HuH-7 (cell line): ENCODE results near the gene AQR.
"Not testable (repeated sequence)": the region's sequence is repeated elsewhere in the genome, so short reads cannot be mapped to it uniquely, and the experiment has no call there.

Experiments used
- DNase-seq: peaks from one replicate; pipeline ENCODE4 v3.0.0; 2011; ENCODE audit warnings: low spot score

The AQR gene

DNA sequence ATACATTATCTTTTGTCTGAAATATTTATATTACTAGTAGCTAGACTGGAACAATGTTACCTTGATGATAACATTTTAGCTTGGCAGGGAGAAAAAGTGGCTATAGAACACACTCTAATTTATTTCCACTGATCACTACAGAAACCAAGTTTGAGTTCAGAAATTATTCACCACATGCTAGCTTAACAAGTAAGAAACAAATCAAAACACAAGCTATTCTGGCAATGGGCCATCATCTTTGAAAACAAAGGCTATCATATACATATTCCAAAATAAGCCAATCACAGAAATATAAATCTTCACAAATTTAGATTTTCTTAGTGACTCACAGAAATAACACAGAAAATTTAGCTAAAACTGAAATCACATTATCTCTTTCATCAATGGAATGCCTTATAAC is 17.1 kb downstream of the AQR start:
- DNase-seq = no peak

DNA sequence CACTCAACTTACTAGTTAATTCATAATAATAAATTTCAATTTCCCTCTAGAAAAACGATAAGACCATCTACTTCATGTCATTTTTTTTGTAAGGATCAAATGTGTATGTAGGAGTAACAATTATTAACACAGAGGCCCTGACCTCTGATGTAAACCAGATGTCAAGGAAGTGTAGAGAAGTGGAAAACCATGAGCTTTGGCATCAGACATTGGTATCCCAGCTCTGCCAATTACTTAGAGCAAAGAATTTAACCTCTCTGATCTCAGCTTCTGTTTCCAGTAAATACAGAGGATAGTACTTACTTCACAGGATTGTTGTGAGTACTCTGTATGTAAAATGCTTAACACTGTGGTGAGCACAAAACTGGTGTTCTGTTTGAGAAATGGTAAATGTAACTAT is 17.5 kb downstream of the AQR start:
- DNase-seq = no peak

DNA sequence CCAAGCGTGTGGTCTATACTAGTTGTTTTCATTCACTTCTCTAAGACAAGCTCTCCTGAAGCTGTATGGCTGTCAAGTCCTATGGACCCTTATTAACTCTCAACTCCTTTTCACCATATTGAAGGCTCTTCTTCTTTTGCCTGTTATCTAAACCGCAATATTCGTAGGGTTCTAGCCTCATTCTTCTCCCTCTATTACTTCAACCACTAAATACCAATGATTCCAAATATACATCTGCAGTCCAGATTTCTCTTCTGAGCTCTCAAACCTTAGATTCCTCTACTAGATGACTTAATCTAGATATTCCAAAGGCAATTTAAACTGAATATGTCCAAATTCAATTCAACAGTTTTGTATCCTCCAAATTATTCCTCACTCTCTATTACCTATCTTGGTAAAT is 24.6 kb downstream of the AQR start:
- no peak for DNase-seq

DNA sequence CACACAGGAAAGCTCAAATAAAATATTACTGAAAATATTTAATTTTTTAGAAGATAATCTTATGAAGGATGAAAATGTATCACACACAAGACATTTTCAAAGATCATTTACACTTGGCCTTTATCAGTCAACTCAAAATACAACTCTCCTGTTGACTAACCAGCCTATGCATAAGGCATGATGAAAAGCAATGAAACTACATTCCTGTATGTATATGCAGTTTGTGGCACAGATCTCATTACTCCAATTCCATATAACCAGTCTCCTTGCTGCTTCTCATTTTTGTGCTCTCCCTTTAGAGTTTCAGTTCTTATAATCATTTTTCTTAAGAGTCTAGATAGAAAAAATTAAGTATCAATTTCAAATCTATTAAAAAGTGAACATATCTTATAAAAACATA is 25.8 kb downstream of the AQR start:
- DNase-seq = no peak

DNA sequence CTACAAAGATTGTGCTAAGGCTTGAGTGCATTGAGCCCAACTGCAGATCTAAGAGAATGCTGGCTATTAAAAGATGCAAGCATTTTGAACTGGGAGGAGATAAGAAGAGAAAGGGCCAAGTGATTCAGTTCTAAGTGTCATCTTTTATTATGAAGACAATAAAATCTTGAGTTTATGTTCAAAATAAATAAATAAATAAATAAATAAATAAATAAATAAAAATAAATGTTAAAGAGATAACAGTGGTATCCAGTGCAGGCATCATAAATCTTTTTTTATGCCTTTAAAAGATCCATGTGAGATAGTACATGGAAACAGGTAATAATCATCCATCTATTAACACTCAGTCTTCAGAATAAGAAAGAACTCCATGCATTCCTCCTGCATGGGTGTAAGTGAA is 26.3 kb downstream of the AQR start:
- DNase-seq = not testable (repeated sequence)

DNA sequence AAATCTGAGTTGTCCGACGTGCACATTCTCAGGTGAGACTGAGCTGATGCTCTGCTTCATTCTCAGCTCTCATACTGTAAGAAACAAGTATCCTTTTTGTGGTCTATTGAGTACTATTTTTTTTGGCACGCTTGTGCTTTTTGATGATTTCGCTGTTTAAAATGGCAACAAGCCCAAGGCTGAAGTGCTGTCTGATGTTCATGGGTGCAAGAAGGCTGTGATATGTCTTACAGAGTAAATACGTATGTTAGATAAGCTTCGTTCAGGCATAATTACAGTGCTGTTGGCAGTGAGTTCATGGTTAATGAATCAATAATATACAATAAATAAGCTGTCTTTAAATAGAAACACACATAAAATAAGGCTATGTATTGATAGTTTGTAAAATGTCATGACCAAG is 27.2 kb downstream of the AQR start:
- DNase-seq = no peak

DNA sequence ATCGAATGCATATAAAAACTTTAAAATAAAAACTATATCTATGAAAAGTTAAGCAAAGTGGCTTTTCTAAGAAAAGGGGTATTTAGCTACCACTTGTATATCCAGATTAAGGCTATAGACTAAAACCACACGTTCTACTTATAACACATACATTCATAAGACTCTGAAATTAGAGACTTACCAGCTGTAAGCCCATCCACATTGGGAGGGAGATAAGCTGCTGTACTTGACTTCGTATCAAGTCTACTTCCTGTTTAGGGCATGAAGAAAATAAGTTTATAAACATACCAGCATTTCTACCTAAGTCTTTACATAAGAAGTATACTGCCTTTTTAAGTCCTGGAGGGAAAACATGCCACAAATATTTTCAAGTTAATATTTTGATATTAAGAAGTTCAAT is 27.7 kb downstream of the AQR start:
- DNase-seq = no peak

DNA sequence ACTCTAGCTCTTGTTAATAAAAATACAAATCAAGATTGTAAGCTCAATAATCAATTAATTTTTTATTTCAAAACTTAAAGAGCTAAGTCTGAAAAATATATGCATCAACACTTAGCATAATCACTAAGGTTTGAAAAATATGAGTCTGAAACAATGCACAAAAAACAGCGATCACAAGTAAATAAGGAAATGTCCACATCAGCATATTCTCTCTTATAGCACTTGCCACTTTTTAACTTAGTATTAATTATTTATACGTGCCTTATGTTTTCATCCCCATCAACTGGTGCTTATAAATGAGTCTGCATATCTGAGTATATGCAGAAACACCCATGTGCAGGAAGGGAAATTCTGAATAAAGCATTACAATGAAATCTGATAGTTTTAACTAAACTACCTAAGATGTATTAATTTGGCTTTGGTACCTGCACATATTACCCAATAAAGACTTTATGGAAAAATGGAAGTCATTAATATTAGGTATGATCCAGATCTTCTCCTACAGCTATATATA is 28.3 kb downstream of the AQR start:
- no peak for DNase-seq

DNA sequence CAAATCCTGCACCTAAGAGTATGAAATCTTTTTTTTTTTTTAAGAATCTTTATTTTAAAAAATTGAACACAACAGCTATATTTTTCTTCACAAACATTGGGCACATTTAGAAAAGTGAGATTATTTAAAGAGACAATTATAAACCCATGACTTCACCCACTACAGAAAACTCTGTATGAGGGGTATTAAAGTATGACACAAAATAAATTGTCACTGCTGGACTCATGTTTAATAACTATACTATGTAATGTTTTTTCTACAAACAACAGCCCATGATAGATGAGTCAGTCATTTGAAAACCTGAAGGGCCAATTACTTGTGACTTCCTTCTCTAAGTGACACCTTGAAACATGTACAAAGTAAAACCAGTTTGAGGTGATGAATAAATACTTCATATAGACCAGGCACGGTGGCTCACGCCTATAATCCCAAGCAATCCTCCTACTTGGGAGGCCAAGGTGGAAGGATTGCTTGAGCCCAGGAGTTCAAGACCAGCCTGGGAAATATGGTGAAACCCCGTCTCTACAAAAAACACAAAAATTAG is 36.0 kb downstream of the AQR start:
- DNase-seq = no peak

DNA sequence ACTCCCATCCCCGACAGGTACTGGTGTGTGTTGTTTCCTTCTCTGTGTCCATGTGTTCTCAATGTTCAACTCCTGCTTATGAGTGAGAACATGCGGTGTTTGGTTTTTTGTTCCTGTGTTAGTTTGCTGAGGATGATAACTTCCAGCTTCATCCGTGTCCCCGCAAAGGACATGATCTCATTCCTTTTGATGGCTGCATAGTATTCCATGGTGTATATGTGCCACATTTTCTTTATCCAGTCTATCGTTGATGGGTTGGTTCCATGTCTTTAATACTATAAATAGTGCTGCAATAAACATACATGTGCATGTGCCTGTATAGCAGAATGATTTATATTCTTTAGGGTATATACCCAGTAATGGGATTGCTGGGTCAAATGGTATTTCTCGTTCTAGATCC is 41.2 kb downstream of the AQR start:
- not testable (repeated sequence) for DNase-seq

DNA sequence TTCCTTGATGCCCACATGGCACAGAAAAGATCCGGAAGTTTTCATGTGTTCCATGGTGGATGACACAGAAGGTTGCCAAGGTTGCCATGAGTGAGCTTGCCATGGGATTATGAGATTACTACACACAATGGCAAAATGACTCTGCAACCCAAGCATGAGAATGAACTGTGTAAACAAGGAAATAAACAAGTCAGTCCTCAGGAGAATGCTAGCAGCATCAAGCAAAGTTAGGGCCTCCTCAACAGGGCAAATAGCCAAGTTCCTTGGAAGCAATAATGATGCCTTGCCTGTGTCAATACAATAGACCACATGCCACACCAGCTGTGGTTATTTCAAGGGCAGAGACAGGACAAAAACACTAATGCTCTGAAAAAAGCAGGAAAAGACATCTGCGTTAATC is 41.8 kb downstream of the AQR start:
- DNase-seq = no peak

DNA sequence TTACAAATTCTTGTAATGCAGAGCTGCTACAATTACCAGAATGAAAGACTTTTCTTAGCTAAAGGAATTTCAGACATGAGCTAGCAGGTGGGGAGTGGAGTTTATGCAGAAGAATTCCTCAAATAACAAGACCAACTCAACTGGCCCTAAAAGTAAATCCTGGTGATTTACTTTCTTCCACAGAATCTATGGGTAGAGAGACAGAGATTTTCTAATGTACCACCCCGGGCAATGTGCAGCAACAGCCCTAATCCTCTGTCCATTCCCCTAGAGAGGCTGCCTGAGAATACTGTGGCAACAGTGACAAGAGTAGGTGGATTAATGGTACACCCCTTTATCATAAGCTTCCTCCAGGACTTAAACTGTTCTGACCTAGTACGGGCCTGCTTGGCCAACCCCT is 55.2 kb downstream of the AQR start:
- no peak for DNase-seq

DNA sequence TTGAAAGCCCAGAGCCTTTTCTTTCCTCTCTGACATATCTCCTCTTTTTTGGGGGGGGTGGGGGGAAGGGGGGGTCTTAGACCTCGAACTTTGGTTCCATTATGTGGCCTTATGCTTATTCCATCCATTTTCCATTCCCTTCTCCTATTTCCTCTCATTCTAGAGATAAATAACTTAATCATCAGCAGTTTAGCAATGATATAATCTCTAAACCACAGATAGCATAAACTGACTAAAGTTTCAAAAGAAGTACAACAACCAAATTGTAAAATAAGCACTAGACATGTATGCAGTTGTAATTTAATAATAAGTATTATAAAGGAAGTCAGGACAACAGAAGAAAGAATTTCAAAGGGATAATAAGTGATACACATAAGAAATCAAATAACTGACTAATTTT is 64.5 kb downstream of the AQR start:
- no peak for DNase-seq

DNA sequence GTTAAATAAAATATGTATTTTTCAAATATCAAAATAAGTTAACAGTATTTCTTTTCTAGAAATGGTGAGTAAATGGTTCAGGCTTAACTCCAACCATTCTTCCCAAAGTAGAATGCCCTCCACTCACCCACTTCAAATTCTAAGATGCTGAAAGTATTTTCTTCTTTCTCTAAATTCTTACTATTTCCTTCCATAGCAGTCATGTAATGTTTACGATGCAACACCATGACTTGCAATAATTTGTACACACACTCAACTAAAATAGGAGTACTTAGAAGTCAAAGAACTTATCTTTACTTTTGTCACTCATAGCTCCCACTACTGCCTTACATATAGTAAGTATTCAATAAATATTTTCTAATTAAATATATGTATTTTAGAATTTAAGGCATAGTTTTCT is 65.0 kb downstream of the AQR start:
- DNase-seq = no peak

DNA sequence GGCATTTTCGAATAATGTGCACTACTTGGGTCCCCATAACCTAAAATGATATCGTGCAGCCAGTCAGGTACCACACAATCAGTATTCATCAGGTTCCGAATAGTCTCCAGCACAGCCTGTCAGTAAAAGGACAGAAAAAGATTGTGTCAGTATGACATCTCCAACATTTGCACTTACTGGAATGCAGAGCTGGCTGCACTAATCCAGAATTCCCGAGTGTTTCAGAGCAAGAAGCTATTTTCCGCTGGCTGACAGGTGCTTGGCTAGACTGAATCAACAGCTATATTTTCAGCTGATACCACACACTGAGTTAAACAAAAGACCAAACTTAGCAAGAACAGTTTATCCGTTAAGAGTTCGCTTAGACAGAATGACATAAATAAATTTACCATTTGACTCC is 68.8 kb downstream of the AQR start:
- no peak for DNase-seq

DNA sequence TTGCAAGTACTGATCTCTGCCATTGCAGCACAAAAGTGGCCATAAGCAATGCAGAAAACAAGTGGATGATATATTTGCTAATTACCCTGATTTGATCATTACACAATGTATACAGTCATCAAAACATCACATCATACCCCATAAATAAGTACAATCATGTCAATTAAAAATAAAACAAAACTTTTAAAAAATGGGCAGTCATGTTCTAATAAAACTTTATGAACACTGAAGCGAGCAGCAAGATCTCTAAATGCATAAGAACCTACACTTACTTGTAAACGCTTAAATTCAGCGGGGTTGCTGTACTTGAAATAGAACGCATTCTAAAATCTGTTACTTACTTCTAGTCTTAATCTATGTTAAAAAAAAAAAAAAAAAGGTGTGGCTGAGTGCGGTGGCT is 73.4 kb downstream of the AQR start:
- no peak for DNase-seq

DNA sequence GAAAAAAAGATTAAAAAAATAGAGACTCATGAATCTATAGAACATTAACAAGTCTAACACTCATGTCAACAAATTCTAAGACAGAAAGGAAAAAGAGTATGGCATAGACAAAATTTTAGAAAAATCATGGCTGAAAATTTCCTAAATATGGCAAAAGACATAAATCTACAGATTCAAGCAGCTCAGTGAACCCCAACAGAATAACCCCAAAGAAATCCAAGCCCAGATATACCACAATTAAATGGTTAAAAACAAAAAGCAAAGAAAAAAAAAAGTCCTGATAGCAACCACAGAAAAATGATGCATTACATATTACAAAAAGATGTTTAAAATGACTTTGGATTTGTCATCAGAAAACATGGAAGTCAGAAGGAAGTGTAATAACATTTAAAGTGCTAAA is 75.6 kb downstream of the AQR start:
- no peak for DNase-seq

DNA sequence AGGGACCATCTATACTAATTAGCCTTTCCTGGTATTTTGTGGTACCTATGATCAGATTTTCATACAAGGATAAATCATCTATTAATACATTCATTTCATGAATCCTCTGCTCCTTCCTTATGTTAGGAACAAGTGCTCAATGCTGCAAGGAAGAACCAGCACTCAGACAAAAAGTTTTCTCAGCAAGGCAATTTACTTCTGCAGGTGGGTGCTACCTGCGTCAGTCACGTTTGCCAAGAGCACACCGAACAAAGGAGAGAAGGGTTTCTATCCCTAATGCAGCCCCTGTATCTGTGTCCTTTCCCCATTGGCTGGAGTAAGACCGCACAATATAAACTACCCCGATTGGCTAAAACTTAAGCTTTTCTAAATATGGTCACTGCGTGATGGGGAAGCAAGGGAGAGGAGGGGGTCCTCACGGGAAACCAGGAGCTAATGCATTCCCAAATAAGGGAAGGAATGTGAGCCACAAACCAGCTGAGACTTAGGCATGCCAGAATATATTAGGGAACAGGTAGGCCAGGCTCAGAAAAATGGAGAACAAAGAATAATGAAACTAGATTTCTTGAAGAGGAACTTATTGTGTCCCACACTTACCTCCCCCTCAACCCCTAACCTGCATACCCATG is 76.5 kb downstream of the AQR start:
- DNase-seq = no peak

DNA sequence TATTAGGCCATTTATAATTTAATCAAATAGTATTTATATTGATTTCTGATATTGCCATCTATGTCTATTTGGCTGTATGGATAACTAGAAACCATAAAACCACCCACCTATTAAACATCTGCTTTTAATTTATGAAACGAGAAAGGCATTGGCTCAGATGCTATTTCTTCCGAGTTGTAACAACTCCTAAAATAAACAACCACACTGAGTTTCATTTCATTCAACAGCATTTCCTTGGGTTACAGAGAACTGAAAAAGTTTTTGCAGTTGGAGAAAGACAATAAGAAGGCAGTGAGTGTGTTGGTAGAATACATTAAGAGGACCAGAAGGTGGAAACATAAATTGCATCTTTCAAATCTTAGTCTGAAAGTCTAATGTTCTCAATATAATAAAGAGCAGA is 79.1 kb downstream of the AQR start:
- DNase-seq = no peak

DNA sequence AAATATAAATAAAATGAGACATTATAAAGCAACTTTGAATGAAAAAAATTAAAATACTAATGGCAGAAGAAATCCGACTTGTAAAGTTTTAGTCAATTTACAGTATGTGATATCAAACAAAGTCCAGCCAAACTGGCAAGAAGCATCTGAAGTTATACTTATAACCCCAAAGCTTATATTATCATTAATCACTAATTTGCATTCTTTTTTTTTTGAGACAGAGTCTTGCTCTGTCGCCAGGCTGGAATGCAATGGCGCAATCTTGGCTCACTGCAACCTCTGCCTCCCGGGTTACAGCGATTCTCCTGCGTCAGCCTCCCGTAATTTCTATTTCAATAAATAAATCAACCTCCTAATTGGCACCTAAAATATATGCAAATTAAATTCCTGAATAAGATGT is 80.1 kb downstream of the AQR start:
- no peak for DNase-seq

DNA sequence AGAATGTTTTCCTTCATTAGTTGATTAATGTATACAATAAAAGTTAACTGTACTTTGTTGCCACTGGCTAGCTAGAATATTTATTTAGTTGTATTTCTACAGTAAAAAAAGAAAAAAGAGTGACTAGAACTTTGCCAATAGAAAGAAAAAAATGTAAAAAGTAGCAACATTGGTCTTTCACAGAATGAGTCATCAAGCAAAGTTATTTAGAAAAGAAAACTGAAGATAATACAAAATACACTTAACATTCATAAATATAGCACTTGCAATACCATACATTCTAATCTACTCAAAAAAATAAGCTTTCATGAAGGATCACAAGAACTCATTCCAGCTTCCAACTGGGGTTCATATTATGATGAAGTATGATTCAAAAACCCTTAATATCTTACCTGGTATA is 83.4 kb downstream of the AQR start:
- DNase-seq = no peak

DNA sequence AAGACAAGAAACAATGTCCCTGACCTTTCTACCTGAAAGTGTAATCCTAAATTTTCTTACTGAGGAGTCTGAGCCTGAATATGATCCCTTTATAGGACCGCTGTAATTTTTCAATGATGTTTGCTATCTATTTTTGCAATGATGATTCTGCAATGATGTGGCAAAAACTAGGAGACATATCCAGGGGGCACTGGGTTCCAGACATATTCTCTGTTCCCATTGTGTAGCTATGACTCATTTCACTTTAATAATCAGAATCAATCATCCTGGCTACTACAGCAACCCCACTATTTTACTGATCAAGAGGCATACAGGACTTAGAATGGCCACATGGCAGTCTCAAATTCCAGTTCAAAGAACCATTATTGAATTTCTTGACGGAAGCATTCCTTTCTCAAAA is 85.9 kb downstream of the AQR start:
- no peak for DNase-seq

DNA sequence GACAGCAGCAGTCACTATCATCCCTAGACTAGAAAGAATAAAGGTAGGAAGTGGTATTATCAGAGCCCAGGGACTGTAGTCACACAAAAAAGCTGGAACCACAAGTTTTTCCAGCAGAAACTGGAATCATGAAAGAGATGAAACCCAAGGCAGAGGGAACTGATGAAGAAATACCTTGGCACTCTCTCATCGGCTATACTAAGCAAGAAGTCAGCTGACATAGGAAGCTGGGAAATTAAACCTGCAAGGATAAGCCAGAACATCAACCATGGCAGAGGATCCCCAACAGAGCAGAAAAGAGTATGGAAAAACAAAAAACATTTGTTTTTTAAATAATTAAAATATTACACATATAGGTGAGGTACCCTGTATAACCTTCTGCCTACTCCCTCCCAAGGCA is 86.5 kb downstream of the AQR start:
- no peak for DNase-seq

DNA sequence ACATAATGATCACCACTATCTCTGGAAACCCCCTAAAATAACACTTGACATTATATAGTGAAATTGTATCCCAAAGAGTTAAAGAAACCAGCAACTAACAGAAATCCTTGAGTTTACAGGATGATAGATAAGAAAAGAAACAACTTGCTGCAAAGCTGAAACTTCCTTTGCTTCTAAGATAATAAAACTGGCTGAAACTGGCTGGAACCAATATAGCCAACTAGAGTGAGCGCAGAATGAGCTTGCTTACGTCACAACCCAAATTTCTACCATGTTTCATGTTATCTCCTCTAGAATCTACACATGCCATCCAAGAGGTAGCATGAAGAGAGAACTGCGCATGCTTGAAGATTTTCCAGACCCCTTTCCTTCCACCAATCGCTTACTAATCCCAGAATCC is 90.4 kb downstream of the AQR start:
- DNase-seq = no peak

DNA sequence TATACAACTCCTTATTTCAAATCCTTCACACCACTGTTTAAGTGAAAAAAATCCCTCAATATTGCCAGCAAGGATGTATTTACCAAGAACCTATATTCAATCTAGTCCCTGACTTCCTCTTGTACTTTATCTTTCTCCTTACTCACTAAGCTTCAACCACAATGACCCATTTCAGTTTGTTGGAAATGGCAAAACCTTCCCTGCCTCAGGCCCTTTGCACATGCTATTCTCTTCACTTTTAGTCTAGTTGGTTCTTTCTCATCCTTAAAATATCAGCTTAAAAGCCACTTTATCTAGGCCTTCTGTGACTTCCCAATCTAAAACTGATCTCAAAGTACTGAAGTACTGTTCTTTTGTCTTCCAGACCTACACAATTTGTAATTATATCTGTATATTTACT is 92.9 kb downstream of the AQR start:
- DNase-seq = no peak
